ENCODE data around the gene TMED9.
"Not testable (repeated sequence)": the region's sequence is repeated elsewhere in the genome, so short reads cannot be mapped to it uniquely, and the experiment has no call there.

The TMED9 gene

DNA sequence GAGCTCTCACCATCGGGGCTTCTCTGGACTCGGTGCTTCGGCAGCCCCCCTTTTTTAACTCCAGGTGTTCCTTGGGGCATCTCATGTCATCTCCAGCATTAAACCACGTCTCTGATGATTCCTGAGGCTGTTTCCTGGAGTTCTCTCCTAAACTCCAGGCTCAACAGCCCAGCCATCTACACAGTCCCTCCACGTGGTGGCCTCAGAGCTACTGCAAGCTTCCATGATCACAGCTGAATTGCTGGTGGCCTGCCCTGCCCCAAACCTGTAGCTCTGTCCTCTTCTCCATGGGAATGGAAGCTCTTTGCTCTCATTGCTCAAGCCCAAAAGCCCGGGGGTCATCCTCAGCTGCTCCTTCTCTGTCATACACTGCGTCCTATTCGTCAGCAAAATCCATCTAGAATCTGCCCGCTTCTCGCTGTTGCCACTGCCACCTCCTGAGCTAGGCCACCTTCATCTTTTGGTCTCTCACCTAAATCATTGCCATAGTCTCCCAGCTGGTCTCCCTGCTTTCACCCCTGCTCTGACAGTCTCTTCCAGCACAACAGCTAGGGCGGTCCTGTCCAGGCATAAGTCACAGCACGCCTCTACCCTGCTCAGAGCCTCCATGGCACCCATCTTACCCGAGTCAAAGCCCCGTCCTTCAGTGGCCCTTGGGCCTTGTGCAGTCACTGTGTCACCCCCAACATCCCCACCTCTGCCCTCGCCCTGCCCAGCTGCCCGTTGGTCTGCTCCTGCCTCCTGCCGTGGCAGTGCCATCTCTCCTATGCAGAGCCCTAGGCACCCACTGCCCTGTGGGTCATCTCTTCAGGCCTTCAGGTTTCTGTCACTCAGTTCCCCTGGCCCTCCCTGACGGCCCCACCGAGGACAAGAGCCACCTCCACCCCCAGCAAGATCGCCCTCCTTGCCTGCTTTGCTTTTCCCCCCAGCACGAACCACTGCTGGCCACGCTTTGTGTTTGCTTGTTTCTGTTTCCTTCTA, 14.4 kb downstream of the TMED9 start:
- no peak for DNase-seq (ENCODE audit: low read depth in 2 of 2)

DNA sequence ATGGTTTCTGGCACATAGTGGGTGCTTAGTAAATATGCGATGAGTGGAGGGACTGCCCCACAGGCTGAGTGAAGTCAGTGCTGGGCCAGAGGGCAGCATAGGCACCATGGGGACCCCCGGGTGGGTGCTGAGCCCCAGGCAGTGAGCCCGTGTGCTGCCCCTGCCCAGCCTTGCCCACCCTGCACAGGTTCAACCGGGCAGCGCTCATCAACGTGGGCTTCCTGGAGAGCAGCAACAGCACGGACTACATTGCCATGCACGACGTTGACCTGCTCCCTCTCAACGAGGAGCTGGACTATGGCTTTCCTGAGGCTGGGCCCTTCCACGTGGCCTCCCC, 15.1 kb downstream of the TMED9 start:
- no peak for DNase-seq (ENCODE audit: low read depth in 2 of 2)

GRCh38 chr5:177607452-177608192, 15.6 kb downstream of the TMED9 start:
- peak; percentile 54 to 58 for DNase-seq (ENCODE audit: low read depth in 2 of 2)

DNA sequence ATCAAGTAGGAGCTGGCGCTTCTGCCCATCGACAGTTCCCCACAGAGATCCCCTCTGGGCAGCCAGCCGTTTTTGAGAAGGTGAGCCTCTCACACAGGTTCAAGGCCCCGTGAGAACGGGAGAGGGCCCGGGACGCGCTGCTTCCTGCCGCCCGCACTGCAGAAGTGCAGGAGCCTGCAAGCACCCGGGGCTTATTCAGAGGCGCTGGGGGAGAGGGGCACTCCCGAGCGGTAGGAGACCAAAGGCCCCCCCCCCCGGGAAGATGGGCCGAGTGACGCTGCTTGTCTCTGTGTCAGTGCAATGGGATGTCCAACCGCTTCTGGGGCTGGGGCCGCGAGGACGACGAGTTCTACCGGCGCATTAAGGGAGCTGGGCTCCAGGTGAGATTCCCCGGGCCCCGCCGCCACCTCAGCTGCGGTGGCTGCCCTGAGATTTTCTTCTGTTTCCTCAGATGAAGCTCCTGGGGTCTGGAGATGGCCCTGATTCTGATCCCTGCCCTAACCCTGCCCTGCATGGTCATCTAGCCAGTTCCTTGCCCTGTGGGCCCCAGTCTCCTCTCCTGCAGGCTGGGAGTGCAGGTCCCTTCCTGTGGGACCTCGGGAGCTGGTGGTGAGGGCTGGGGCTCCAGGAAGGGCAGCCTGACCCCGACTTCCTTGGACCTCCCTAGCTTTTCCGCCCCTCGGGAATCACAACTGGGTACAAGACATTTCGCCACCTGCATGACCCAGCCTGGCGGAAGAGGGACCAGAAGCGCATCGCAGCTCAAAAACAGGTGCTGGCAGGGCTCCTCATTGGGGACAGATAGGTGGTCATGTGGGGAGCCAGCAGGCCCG, 16.5 kb downstream of the TMED9 start:
- no peak for DNase-seq (ENCODE audit: low read depth in 2 of 2)

GRCh38 chr5:177609076-177610059, 17.4 kb downstream of the TMED9 start:
- no peak for DNase-seq (ENCODE audit: low read depth in 2 of 2)

- DNase-seq (ENCODE audit: low read depth in 2 of 2): no peak
Measured at GRCh38 chr5:177610131-177610769, 18.2 kb downstream of the TMED9 start.

- no peak for DNase-seq (ENCODE audit: low read depth in 2 of 2)
Measured at GRCh38 chr5:177610770-177611445, 18.9 kb downstream of the TMED9 start.

- no peak for DNase-seq (ENCODE audit: low read depth in 2 of 2)
Measured at GRCh38 chr5:177611446-177612214, 19.6 kb downstream of the TMED9 start.

DNA sequence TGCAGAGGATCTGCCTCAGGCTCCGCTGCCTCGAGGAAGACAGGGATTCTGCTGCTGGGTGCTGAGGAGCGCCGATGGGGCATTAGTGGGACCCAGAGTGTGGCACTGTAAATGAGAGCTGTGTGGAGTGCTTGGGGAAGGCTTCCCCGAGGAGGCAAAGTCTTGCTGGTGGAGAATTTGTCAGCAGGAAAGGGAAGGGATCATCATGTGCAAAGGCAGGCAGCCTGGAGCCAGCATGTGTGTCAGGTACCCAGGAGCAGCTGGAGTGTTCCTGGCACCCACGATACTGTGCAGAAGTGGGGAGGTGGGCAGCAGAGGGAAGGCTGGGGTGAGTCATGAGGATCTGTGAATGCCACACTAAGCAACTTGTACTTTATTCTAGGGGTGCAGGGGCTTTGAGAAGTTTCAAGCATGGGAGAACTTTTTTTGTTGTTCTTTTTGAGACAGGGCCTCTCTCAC, 20.2 kb downstream of the TMED9 start:
- no peak for DNase-seq (ENCODE audit: low read depth in 2 of 2)

DNA sequence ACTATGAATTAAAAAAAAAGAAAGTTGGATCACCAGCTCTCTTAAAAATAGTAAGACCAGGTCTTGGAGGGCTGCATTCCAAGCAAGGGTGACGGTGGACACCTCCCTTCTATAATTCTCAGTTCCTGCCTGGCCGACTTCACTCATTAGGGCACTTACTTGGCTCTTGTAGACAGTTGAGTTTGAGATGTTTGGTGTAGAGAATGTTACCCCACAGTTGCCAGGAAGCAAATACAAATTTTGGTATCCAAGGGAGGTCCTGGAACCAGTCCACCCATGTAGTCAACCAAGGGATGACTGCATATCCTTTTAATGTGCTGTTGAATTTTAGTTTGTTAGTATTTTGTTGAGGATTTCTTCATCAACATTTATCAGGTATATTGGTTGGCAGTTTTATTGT, 28.6 kb downstream of the TMED9 start:
- DNase-seq (ENCODE audit: low read depth in 2 of 2): no peak

- DNase-seq (ENCODE audit: low read depth in 2 of 2): not testable (repeated sequence)
Measured at GRCh38 chr5:177624172-177624571, 32.2 kb downstream of the TMED9 start.

DNA sequence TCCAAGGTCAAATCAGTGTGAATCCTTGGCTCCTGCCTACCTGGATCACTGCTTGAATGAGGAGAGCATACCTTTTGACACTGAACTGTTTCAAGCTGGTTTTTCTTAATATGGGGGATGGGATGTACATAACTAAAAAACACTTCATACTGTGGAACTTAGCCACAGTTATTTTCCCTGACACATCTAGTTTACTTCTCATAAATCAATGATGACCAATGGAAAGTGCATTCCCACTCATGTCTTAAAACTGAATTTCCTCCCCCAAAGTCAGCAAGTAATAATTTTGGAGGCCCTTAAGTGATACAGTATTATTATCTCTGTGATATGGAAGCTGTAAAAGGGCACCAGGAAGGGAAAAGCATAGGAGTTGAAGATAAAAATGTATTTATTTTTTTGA, 38.2 kb downstream of the TMED9 start:
- not testable (repeated sequence) for DNase-seq (ENCODE audit: low read depth in 2 of 2)

- not testable (repeated sequence) for DNase-seq (ENCODE audit: low read depth in 2 of 2)
Measured at GRCh38 chr5:177634912-177635311, 42.9 kb downstream of the TMED9 start.

- DNase-seq (ENCODE audit: low read depth in 2 of 2): not testable (repeated sequence)
Measured at GRCh38 chr5:177645462-177645861, 53.5 kb downstream of the TMED9 start.

Data from activated CD4-positive, alpha-beta T cell treated with anti-CD3 and anti-CD28 coated beads for 24 hours (primary cell).